Measurements from ENCODE around the gene CRLF1.
A peak's percentile ranks its signal among the peaks of the same experiment; 100 is the strongest.

CRLF1 gene

GRCh38 chr19:18543814-18544475 lies 62.7 kb downstream of the CRLF1 start:
- Histone ChIP-seq H3K27ac (peak overlapping the region; percentile 87 to 100), H3K4me3 (peak overlapping the region; percentile 99)
- DNase-seq (ENCODE audit: low spot score), result no peak
- TF ChIP-seq CTCF (IDR thresholded peaks at IDR 0.05), result no peak

Data from coronary artery (tissue), 2 donors.